ENCODE results near the gene SEMA5A.

- TF ChIP-seq EP300 (conservative IDR thresholded peaks at IDR 0.05; ENCODE audit: poor library complexity, severe bottlenecking): no peak
- TF ChIP-seq EZH2 (IDR thresholded peaks at IDR 0.05; ENCODE audit: borderline replicate concordance, insufficient read depth, low read length, poor library complexity, severe bottlenecking): no peak
- no peak for TF ChIP-seq POLR2AphosphoS5 (IDR thresholded peaks at IDR 0.05)
- TF ChIP-seq, protein P1, sequence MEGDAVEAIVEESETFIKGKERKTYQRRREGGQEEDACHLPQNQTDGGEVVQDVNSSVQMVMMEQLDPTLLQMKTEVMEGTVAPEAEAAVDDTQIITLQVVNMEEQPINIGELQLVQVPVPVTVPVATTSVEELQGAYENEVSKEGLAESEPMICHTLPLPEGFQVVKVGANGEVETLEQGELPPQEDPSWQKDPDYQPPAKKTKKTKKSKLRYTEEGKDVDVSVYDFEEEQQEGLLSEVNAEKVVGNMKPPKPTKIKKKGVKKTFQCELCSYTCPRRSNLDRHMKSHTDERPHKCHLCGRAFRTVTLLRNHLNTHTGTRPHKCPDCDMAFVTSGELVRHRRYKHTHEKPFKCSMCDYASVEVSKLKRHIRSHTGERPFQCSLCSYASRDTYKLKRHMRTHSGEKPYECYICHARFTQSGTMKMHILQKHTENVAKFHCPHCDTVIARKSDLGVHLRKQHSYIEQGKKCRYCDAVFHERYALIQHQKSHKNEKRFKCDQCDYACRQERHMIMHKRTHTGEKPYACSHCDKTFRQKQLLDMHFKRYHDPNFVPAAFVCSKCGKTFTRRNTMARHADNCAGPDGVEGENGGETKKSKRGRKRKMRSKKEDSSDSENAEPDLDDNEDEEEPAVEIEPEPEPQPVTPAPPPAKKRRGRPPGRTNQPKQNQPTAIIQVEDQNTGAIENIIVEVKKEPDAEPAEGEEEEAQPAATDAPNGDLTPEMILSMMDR (IDR thresholded peaks at IDR 0.05; ENCODE audit: poor library complexity, severe bottlenecking): no peak
- no peak for TF ChIP-seq TAF1 (IDR thresholded peaks at IDR 0.05; ENCODE audit: low read depth)
These were observed 487.7 kb downstream of the SEMA5A start for GRCh38 chr5:9058161-9058560.
